GM12878 (cell line): ENCODE data around the gene TNFSF4. TPM values are rescaled to one million over a fixed set of nuclear protein-coding genes. Genes with fewer than 3 reads are reported as not detected.

Source experiments
- ATAC-seq: fragments of 200-7000 bp; cut with Tn5 transposase; 3 replicates; pipeline ENCODE4 v1.9.1; 2020; ENCODE audit warnings: mild to moderate bottlenecking, moderate library complexity
- BruUV-seq: library from RNA; stranded (reverse); fragments of 400-500 nt; replicated peaks from 2 replicates; lab custom pipeline; 2021; lab: Mats Ljungman, UMichigan
- CTCF ChIA-PET: fragments of 300-600 bp; sonication (Branson Sonifier 250); formaldehyde crosslinking; extraction: SDS; loops from one replicate; lab custom pipeline; 2021; ENCODE audit warnings: inconsistent platforms; lab: Yijun Ruan, JAX
- POLR2A ChIA-PET: fragments of 350-600 bp; formaldehyde crosslinking; extraction: SDS; loops from one replicate; lab custom pipeline; 2021; ENCODE audit warnings: inconsistent platforms; lab: Charles Lee
- RAD21 ChIA-PET: fragments of 300-600 bp; sonication (Branson Sonifier 250); formaldehyde crosslinking; loops from one replicate; lab custom pipeline; 2023; ENCODE audit warnings: antibody characterized with exemption; ENCODE audit not compliant: unreplicated experiment; lab: Charles Lee
- SMC1A ChIA-PET: fragments of 300-600 bp; sonication (Branson Sonifier 250); formaldehyde crosslinking; loops from one replicate; lab custom pipeline; 2023; ENCODE audit not compliant: unreplicated experiment, uncharacterized antibody; lab: Charles Lee
- DNase-seq: peaks from one replicate; pipeline ENCODE4 v3.0.0-alpha.2; 2011; ENCODE audit warnings: low read depth, low spot score
- FAIRE-seq: peaks from 3 replicates; lab custom pipeline; 2011; peaks lifted over from hg19 to GRCh38; lab: Jason Lieb, UNC
- H2AFZ ChIP-seq: 2 replicates; pipeline ENCODE4 v1.6.0; 2011; ENCODE audit warnings: low read depth, low read length, control low read depth; ENCODE audit not compliant: control insufficient read depth
- H3K27ac ChIP-seq: 2 replicates; pipeline ENCODE4 v1.5.1; 2011; ENCODE audit warnings: control low read depth; ENCODE audit not compliant: control insufficient read depth, insufficient read depth
- H3K27me3 ChIP-seq, 2 experiments: replicated peaks in 1 of 2; 2 replicates each; pipeline versions ENCODE4 v1.6.0 to v1.6.1; 2011; ENCODE audit warnings: low read length in 1 of 2; ENCODE audit not compliant: control insufficient read depth in 2 of 2, insufficient read depth in 2 of 2
- H3K36me3 ChIP-seq, 2 experiments: 2 replicates each; pipeline ENCODE4 v1.5.1; 2011; ENCODE audit warnings: low read length in 1 of 2; ENCODE audit not compliant: control insufficient read depth in 2 of 2, insufficient read depth in 2 of 2
- H3K4me1 ChIP-seq: 2 replicates; pipeline ENCODE4 v1.6.1; 2011; ENCODE audit warnings: mild to moderate bottlenecking, low read length, moderate library complexity, mixed read lengths; ENCODE audit not compliant: control insufficient read depth, insufficient read depth
- H3K4me2 ChIP-seq: 2 replicates; pipeline ENCODE4 v1.6.0; 2011; ENCODE audit warnings: control low read depth; ENCODE audit not compliant: control insufficient read depth, insufficient read depth
- H3K4me3 ChIP-seq: fragments of 200-600 bp; sonication (generic); 2 replicates; pipeline ENCODE4 v1.5.1; 2016
- H3K79me2 ChIP-seq: 2 replicates; pipeline ENCODE4 v1.6.0; 2011; ENCODE audit warnings: low read length; ENCODE audit not compliant: control insufficient read depth, insufficient read depth
- H3K9ac ChIP-seq: 2 replicates; pipeline ENCODE4 v1.8.0; 2011; ENCODE audit warnings: low read length, control low read depth, mixed read lengths; ENCODE audit not compliant: control insufficient read depth, insufficient read depth
- H3K9me3 ChIP-seq: replicated peaks from 3 replicates; pipeline ENCODE4 v1.5.1; 2011; ENCODE audit warnings: mild to moderate bottlenecking, low read length; ENCODE audit not compliant: control insufficient read depth, insufficient read depth
- H4K20me1 ChIP-seq: 2 replicates; pipeline ENCODE4 v1.6.0; 2011; ENCODE audit not compliant: control insufficient read depth, insufficient read depth
- BMI1 ChIP-seq: fragments of 450-650 bp; IDR thresholded peaks from 2 replicates; pipeline ENCODE4 v1.6.1; 2016; ENCODE audit warnings: mild to moderate bottlenecking, moderate library complexity, borderline replicate concordance
- SIN3A ChIP-seq: IDR thresholded peaks from 2 replicates; pipeline ENCODE4 v1.6.1; 2012; ENCODE audit warnings: low read depth, low read length, improper control_type of control experiment
- SREBF1 ChIP-seq: IDR thresholded peaks from 2 replicates; pipeline ENCODE4 v1.6.1; 2012; ENCODE audit warnings: mild to moderate bottlenecking, low read length
- STAT3 ChIP-seq: IDR thresholded peaks from 2 replicates; pipeline ENCODE4 v1.6.1; 2011; ENCODE audit warnings: low read depth, low read length, improper control_type of control experiment
- WGBS: methylation state at CpG from one replicate; pipeline ENCODE4 v1.1.6; 2016; ENCODE audit warnings: low lambda C conversion rate; ENCODE audit not compliant: insufficient replicate concordance, insufficient coverage; ENCODE audit errors: missing lambda C conversion rate; 5-methylcytosine and 5-hydroxymethylcytosine counted together
- in situ Hi-C: fragments of 300-500 bp; cut with MboI; formaldehyde crosslinking; loops from 9 replicates; pipeline ENCODE4 v1.14.3; 2018; ENCODE audit warnings: mixed read lengths
- intact Hi-C: fragments of 100-400 bp; cut with micrococcal nuclease; formaldehyde crosslinking; loops from one replicate; pipeline ENCODE4 v1.14.2; 2022; ENCODE audit not compliant: unreplicated experiment
- polyA plus RNA-seq, 11 experiments: library from polyadenylated mRNA; depleted of rRNA in 4 of 11; unstranded in 6 of 11; stranded (reverse) in 5 of 11; fragments of >200 nt; fragmentation: Nextera tagmentation in 4 of 11; fragmentation: Illumina TruSeq in 1 of 11; extraction: Ambion mirVana in 4 of 11; extraction: Trizol in 1 of 11; gene quantifications; 1 replicate in 1 of 11; 2 replicates in 10 of 11; pipeline versions ENCODE4 v1.2.1 to v1.2.3, GENCODE V29; 2011 to 2016; ENCODE audit warnings: inconsistent platforms in 2 of 11, missing spikeins in 2 of 11, low read depth in 1 of 11
- total RNA-seq, 4 experiments: library from RNA; depleted of rRNA in 3 of 4; stranded (reverse); fragments of >200 nt in 3 of 4; fragmentation: Illumina TruSeq in 1 of 4; extraction: Trizol in 1 of 4; gene quantifications; 2 replicates each; pipeline versions ENCODE4 v1.2.1 to v1.2.3, GENCODE V29; 2013 to 2021

TNFSF4 gene
- total and polyA plus RNA-seq, 10 of the 15 experiments (the other 5 are each of a cell fraction or from before 2014, with no cell fraction given), result 8.1 to 31.0 (median 12.9) TPM

DNA sequence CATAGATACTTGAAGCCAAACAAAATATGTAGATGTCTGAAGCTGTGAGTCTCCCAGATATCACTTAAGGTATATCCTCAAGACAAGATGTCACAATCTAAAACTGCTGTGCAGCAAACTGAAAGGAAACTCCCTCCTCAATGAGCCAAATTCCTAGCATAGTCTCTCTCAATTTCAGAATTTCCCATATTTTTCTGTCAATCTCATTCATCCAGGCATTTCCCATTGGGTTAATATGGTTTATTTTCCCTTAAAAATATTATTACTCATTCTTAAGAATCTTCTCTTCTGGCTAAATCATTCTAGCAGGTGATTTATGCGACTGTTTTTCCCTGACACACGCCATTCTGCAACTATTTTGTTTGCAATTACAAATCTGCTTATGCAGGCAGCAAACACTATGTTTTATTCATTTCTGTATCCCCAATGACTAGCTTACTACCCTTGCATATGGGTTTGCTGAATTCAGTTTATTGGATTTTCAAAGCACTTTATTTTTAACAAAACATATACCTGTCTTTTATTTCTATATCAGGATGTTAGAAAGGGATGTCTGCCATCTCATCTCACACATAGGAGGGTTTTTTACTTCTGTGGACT is 69.9 kb downstream of the TNFSF4 start:
- SMC1A ChIA-PET, result interaction anchor here (1.2 kb wide), 1 partner anchor 309 kb away, joined by 3 read pairs; no protein-coding TSS in a partner anchor
- Histone ChIP-seq H3K9ac (no peak overlapping the region), H2AFZ (no peak overlapping the region), H3K9me3 (no peaks in the 10 kb centered on the region; the same call in 2 of the 3 replicates), H3K4me1 (no peaks in the 10 kb centered on the region), H3K79me2 (no peaks in the 10 kb centered on the region), H3K27me3 (no peaks in the 10 kb centered on the region), H4K20me1 (no peaks in the 10 kb centered on the region), H3K4me3 (no peak overlapping the region), H3K27ac (no peak overlapping the region), H3K36me3 (no peaks in the 10 kb centered on the region), H3K4me2 (no peak overlapping the region)
- intact Hi-C loops (no loop called here), in situ Hi-C loops (no loop called here)
- FAIRE-seq, result no peak
- BruUV-seq, result no TSS peak
- DNase-seq, result no peak
- CTCF ChIA-PET, result no interaction called here
- TF ChIP-seq SIN3A (no peak), BMI1 (no peak)
- RAD21 ChIA-PET, result no interaction called here
- WGBS, result 41% methylated on average over 2 of the region's 2 CpGs
- POLR2A ChIA-PET, result no interaction called here
- ATAC-seq, result no peak

DNA sequence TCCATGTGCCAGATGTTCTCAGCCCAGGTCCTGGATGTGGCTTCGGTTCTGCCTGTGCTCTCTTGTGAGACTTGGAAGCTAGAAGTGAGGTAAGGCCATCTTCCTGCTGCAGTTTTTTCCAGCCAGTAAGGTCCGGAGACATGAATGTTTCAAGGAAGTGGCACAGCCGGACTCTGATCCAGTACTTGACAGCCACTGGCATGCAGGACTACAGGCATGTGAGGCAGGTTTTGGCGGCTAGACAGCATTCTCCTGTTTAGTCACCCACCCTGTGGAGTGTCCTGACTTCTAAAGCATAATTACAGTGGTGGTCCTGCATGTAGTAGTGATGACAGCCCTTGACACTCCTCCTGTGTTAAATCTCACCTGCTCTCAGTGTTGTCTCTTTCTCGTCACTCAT is 72.3 kb downstream of the TNFSF4 start:
- no peak for FAIRE-seq
- no peak for DNase-seq
- ChIA-PET POLR2A (no interaction called here), RAD21 (no interaction called here), CTCF (no interaction called here), SMC1A (no interaction called here)
- intact Hi-C loops, result no loop called here
- Histone ChIP-seq H3K9ac (no peak overlapping the region), H2AFZ (no peak overlapping the region), H3K9me3 (no peaks in the 10 kb centered on the region), H3K4me2 (no peak overlapping the region), H3K36me3 (no peaks in the 10 kb centered on the region), H3K4me3 (no peak overlapping the region), H4K20me1 (no peaks in the 10 kb centered on the region), H3K79me2 (no peaks in the 10 kb centered on the region), H3K27ac (no peak overlapping the region), H3K27me3 (no peaks in the 10 kb centered on the region), H3K4me1 (no peaks in the 10 kb centered on the region)
- BruUV-seq, result no TSS peak
- in situ Hi-C loops, result no loop called here
- 31% methylated on average over 5 of the region's 5 CpGs for WGBS
- ATAC-seq, result no peak
- TF ChIP-seq STAT3, result no peak
- TF ChIP-seq SREBF1, result no peak
